Right lobe of liver (tissue), 4 donors: ENCODE measurements around the gene ADAMTS19.

Source experiments
- CTCF ChIP-seq, 4 donors: fragments of 200-600 bp in 3 of 4; fragments of 450-650 bp in 1 of 4; IDR thresholded peaks; one replicate each; pipeline versions ENCODE4 v1.5.1 to v1.8.0; 2016 to 2022; ENCODE audit warnings: antibody characterized with exemption in 4 of 4, mild to moderate bottlenecking in 2 of 4
- POLR2A ChIP-seq: fragments of 450-650 bp; IDR thresholded peaks from one replicate; pipeline ENCODE4 v1.6.1; 2017; ENCODE audit warnings: antibody characterized with exemption, mild to moderate bottlenecking
- donor health status: DM: no; HTN: no; CAD: no.
- donor health status: DM: no; HTN: no; CAD: no.
- donor health status: DM: no; HTN: yes; CAD: no.

GRCh38 chr5:129511291-129511690, 51.2 kb downstream of the ADAMTS19 start:
- TF ChIP-seq CTCF (IDR thresholded peaks at IDR 0.05) (no peak), POLR2A (no peak)
